GM12892 (cell line): ENCODE data around the gene MBTD1.

Experiments used
- POLR2A ChIP-seq: IDR thresholded peaks from 2 replicates; pipeline ENCODE4 v1.6.1; 2011; ENCODE audit warnings: low read depth, low read length, control low read depth
- POLR2AphosphoS5 ChIP-seq: IDR thresholded peaks from 2 replicates; pipeline ENCODE4 v1.6.1; 2011; ENCODE audit warnings: low read depth, low read length, control low read depth
- TAF1 ChIP-seq: IDR thresholded peaks from 2 replicates; pipeline ENCODE4 v1.6.1; 2011; ENCODE audit warnings: low read depth, mild to moderate bottlenecking, control low read depth, low read length, borderline replicate concordance

DNA sequence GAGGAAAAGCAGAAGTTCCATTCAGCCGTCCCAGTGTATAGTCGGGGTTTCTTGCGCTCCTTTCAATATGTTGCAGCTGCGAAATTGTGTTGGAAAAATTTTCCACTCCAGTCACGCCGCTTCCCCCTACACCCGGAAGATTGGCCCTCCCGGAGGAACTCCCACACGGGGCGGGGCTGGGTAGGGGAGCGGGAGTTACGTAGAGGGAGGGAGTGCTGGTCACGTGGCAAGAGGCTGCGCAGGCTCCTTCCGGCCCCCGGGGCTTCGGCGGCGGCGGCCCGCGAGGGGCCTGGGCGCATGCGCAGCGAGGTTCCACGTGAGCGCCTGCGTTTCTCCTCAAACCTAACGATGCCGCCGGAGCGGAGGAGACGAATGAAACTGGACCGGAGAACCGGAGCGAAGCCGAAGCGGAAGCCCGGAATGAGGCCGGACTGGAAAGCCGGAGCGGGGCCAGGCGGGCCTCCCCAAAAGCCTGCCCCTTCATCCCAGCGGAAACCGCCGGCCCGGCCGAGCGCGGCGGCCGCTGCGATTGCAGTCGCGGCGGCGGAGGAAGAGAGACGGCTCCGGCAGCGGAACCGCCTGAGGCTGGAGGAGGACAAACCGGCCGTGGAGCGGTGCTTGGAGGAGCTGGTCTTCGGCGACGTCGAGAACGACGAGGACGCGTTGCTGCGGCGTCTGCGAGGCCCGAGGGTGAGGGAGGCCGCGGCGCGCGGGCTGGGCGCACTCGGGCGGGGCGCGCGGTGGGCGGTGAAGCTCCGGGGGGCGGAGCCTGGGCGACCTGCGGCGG is 581 bp upstream of the MBTD1 start, which contains the start of gene UTP18:
- TF ChIP-seq POLR2AphosphoS5, result peak; percentile 76
- peak; percentile 81; the same call in 1 of the 2 replicates for TF ChIP-seq POLR2A
- peak; percentile 54 for TF ChIP-seq TAF1
